NCI-H2081 (cell line): ENCODE measurements around the gene DNAJC13.

Source experiments
- DNase-seq, 2 experiments: peaks; one replicate each; lab custom pipeline; 2025; lab: John Stamatoyannopoulos, UW

The DNAJC13 gene

GRCh38 chr3:132486099-132486498 is 68.8 kb downstream of the DNAJC13 start:
- DNase-seq: no peak

DNA sequence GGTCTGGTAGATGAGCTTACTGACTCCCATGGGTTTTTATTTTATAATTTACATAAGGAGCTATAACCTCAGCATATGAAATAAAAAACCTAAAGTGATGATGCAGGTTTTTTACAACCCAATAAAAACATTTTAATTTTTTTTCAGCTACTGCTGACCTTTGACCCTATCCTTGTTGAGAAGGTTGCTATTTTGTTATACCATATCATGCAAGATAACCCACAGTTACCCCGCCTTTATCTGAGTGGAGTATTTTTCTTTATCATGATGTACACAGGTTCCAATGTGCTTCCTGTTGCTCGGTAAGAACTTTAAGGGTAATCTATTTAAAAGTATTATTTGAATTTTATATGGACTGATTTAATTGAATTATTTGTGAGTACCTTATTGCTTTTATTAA is 70.8 kb downstream of the DNAJC13 start:
- DNase-seq: no peak

DNA sequence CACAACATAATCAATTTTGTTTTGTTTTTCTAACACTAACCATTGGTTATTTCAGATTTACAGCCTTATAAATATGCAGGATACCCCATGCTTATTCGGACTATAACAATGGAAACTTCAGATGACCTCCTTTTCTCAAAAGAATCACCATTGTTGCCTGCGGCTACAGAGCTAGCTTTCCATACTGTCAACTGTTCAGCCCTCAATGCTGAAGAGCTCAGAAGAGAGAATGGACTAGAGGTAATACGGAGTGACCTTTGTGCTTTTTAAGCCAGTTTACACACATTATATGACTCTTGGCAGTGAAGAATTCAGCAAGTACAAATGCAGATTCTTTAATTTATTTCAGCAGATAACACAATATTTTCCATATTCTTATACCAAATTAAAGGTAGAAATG is 81.8 kb downstream of the DNAJC13 start:
- no peak for DNase-seq

- no peak for DNase-seq
Observed at GRCh38 chr3:132503559-132503958, 86.3 kb downstream of the DNAJC13 start.

- DNase-seq: no peak
Observed at GRCh38 chr3:132504375-132504933, 87.2 kb downstream of the DNAJC13 start.

- DNase-seq: no peak
Observed at GRCh38 chr3:132507657-132508056, 90.4 kb downstream of the DNAJC13 start.

DNA sequence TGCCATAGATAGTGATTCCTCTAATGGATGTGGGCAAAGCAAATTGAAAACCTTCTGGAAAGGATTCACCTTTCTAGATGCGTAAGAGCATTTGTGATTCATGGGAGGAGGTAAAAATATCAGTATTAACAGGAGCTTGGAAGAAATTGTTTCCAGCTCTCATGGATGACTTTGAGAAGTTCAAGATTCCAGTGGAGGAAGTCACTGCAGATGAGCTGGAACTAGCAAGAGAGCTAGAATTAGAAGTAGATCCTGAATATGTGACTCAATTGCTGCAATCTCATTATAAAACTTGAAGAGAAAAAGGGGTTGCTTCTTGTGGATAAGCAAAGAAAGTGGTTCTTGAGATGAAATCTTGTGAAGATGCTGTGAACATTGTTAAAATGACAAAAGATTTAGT is 91.8 kb downstream of the DNAJC13 start:
- no peak for DNase-seq

GRCh38 chr3:132509506-132509905 is 92.2 kb downstream of the DNAJC13 start:
- no peak for DNase-seq

- DNase-seq: no peak
Observed at GRCh38 chr3:132513057-132513456, 95.8 kb downstream of the DNAJC13 start.

DNA sequence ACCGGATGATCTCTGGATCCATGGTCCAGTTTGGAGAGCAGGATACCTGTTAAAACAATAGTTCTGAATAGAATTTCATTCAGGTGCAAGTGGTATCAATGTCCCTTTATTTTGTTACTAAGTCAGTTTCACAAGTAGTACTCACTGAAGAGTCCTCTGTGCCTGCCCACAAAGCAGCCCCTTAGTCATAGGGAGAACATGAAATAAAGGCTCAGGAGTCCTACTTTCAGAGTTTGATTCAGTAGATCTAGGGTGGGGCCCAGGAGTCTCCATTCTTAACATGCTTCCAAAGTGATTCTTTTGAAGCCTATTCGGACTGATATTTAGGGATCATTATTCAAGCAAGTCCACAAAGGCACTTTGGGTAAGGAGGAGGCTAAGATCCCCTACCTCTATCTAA is 100.0 kb downstream of the DNAJC13 start:
- no peak for DNase-seq

DNA sequence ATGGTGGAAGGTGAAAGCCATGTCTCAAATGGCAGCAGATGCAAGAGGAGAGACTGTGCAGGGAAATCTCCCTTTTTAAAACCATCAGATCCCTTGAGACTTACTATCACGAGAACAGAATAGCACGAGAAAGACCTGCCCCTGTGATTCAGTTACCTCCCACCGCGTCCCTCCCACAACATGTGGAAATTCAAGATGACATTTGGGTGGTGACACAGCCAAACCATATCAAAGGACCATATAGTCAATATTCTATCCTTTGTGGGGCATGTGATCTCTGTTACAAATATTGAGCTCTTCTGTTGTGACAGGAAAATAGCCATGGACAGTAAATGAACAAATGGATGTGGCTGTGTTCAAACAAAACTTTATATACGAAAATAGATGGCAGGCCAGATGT is 102.6 kb downstream of the DNAJC13 start:
- peak in 1 of 2 experiments; percentile 57 for DNase-seq

DNA sequence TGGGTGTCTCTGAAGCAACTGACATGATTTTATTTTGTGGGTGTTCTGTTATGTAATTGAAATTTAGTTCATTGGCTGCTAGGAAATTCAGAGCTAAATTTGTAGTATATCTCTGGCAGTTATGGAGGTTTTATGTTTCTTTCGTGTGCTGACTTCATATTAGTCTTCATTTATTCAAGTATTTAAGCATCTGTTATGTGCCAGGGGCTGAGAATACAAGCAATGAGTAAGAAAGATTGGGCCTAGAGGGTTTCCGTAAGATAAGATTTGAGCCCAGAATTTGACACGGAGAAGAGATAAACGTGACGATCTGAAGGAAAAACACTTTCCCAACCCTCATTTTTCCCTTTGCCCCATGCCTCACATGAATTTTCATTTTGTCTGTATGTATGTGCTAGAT is 104.6 kb downstream of the DNAJC13 start:
- DNase-seq: no peak

- DNase-seq: no peak
Observed at GRCh38 chr3:132522353-132522752, 105.1 kb downstream of the DNAJC13 start.

GRCh38 chr3:132530624-132531023 is 113.3 kb downstream of the DNAJC13 start:
- DNase-seq: no peak

DNA sequence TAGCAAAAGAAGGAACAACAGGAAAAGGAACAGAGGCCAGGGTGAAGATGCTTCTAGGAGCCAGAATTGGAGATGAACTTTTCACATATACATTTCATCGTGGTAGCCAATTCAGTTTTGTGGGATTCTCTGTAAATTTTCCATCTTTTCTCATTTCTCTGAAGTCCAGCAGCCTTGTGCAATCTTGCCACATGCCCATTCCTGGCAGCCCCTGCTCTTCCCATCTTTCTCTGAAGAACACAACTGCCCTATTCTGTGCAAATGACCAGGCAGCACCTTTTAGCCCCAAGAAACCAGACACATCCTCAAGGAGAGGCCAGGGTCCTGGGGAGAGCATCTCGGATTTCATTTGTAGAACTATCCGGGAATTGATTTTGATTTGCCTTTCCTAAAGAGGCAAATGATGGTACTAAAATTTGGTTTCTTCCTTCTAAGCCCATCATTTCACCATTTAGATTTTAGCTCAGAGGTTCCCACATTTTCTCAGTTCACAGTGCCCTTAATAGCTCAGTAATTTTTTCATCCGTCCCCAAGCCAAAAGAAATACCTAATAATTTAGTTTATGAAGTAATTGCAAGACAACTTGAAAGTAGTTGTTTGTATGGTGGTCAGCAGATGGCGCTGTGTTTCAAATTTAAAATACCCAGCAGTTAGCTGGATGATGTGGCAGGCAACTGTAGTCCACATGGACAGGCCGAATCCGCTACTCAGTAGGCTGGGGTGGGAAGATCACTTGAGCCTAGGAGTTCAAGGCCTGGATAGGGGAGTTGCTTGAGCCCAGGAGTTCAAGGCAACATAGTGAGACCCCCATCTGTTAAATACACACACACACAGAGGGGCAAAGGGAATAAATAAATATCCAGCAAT is 118.5 kb downstream of the DNAJC13 start:
- peak; percentile 57 to 71 for DNase-seq

GRCh38 chr3:132536442-132537153 is 119.3 kb downstream of the DNAJC13 start:
- DNase-seq: no peak

DNA sequence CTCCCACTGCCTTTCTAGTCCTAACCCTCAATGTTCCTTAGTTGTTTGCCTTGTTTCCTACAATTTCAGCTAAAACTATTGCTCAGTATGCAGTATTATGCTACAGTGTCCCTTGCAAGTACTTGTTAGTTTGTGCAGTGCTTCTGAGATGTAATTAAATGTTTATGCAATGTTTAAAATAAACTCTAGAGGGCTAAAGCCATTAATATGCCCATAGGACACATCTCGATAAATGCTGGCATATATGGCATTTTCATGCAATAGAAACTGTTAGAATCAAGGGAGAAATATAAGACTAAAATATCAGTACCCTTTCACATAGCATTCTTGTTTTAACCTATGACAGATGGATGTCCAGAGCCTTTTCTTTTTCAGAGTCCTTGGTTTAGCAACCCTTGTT is 120.0 kb downstream of the DNAJC13 start:
- no peak for DNase-seq

GRCh38 chr3:132538072-132538471 is 120.8 kb downstream of the DNAJC13 start:
- no peak for DNase-seq

DNA sequence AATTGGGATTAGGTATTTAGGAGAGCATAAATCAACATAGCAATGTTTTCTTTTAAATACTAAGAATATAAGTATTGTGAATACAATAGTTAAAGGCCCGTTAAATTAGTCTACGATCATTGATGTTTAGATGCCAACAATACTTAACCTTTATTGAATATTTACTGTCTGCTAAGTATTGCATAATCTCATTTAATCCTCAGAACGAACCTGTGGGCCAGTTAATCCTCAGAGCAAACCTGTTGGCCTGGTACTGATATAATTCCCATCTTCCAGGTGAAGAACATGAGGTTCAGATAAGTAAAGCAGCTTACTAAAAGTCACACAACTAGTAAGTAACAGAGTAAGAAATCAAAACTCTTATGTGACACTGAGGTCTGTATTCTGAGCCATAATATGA is 122.4 kb downstream of the DNAJC13 start:
- no peak for DNase-seq

GRCh38 chr3:132542577-132542976 is 125.3 kb downstream of the DNAJC13 start:
- DNase-seq: no peak

GRCh38 chr3:132543011-132543739 is 125.9 kb downstream of the DNAJC13 start:
- no peak for DNase-seq

DNA sequence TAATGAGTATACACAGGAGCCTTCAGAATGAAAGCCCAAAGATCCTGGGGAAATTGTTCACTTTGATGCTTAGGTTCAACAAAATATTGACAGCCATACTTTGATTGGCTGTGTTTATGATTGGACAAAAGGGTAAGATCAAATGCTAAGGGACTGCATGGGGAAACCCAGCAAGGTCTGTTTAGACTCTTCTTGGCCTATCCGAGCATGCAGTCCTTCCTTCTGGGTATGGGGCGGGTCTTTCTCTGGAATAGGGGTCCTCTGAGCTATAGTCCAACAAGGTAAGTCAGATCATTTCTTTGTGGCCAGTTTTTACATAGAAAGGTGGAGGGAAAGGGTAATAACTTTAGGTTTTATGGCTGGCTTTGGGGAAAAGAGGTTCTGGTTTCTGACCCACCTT is 126.8 kb downstream of the DNAJC13 start:
- no peak for DNase-seq
